Measurements from ENCODE around the gene VAMP5.
A peak's percentile ranks its signal among the peaks of the same experiment; 100 is the strongest.

VAMP5 gene

DNA sequence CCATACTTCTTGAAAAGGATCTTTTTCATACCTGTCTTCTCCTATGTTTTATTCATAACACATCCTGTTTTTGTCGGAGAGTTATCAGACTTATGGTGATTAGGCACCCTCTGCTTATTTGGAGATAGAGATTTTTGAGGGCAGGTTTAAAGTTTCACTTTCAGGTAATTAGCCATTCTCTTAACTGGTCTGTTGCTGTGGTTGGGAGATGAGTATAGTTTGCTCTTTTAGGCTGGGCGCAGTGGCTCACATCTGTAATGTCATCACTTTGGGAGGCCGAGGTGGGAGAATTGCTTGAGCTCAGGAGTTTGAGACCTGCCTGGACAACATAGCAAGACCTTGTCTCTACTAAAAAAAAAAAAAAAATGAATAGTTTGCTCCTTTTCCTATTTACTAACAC, 58.5 kb downstream of the VAMP5 start:
- DNase-seq: peak; percentile 62

Measured in activated CD4-positive, alpha-beta T cell treated with anti-CD3 and anti-CD28 coated beads, Interleukin-2, Interleukin-6, amounts not matched to agents 100 ng/mL and 50 ng/mL, durations not matched to agents 16 hours and 8 hours (primary cell).